T follicular helper cell (primary cell): ENCODE data around the gene CUL7.

Experiments
- DNase-seq: peaks from one replicate; pipeline ENCODE4 v3.0.0-alpha.2; 2020; ENCODE audit warnings: low read depth

The CUL7 gene

DNA sequence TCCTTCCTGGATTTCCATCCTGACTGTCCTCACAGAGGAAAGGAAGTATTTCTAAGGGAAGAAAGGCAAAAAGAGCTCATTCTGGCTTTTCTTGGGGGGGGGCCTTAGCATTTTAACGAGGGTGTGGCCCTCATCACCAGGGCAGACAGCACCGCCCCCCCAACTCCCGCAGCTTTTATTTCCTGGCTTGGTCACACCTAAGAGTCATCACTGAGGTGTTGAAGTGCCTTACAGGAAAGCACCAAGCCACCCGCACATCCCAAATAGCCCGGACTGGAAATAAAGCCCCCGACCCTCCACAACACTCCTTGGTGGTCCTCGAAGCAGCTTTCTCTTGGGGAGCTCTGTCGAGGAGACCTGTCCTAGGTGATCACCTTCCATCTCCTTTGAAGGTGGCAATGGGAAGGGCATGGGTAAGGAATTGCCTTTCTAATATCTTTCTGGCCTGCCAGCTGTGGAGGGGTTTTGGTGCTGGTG lies 23.7 kb upstream of the CUL7 start:
- DNase-seq: no peak

DNA sequence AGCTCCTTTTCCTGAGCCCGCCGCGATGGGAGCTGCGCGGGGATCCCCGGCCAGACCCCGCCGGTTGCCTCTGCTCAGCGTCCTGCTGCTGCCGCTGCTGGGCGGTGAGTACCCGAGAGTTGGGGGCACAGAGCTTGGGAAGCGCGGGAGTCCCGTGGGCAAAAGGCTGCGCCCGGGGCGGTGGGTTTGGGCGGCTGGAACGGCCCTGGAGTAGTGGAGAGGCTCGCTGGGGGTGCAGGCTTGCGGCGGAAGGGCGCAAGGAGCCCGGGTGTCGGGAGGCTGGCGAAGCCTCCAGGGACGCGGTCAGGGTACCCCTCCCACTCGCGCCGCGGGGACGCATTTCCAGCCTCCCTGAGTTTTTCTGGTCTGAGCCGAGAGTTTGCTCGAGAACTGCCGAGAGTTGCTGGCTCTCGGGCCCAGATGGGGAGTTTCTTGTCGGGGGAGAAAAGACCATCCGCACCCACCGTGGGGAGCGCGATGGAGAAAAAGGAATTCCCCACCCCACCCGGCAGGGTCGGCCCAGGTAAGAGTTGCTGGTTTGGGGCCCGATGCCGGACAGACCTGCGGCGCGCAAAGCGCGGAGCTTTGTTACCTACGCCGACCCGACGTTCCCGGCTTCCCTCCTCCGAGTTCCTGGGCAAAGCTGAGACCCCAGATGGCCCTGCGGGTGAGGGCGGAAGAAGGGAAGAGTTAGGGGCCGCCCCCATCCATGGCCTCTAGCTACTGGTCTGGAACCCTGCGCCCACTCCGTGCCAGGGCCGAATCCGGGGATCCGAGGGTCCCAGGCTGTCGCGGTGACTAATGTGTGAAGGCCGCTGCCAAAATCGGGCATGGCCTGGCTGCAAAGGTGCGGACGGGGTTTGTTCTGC lies 23.0 kb upstream of the CUL7 start:
- DNase-seq: no peak

DNA sequence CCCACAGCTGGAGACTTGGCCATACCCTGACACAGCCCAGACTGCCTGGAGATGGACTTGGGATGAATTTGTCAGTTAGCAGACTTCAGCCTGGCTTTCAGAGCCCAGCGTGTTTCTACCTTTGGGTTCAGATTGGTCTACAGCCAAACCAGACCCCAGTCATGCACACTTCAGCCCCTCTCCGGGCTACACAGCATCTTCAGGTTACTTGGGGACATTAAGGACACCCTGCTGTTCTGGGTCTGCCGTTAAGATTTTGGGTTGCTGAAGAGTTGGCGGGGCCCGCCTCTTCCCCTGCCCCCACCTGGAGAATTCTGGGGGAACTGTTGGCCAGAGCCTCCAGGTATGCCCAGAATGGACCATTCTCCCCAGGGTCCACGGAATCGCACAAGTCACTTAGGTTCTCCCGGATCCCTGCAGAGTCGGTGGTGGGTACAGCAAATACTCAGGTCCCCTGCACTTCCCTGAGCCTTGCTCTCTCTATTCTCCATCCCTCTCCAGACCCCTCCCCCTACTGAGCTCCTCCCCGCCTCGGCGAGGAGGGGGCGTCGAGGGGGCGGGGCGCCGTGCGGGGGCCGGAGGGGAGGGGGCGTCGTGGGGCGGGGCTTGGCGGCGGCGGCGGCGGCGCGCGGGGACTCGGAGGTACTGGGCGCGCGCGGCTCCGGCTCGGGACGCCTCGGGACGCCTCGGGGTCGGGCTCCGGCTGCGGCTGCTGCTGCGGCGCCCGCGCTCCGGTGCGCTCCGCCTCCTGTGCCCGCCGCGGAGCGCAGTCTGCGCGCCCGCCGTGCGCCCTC lies 22.2 kb upstream of the CUL7 start, which contains the start of gene PTK7:
PTK7 (plus strand) TSS at position 645 of the 794 bp plus-strand sequence. CDS start 175 bp downstream, outside the sequence.
- no peak for DNase-seq

DNA sequence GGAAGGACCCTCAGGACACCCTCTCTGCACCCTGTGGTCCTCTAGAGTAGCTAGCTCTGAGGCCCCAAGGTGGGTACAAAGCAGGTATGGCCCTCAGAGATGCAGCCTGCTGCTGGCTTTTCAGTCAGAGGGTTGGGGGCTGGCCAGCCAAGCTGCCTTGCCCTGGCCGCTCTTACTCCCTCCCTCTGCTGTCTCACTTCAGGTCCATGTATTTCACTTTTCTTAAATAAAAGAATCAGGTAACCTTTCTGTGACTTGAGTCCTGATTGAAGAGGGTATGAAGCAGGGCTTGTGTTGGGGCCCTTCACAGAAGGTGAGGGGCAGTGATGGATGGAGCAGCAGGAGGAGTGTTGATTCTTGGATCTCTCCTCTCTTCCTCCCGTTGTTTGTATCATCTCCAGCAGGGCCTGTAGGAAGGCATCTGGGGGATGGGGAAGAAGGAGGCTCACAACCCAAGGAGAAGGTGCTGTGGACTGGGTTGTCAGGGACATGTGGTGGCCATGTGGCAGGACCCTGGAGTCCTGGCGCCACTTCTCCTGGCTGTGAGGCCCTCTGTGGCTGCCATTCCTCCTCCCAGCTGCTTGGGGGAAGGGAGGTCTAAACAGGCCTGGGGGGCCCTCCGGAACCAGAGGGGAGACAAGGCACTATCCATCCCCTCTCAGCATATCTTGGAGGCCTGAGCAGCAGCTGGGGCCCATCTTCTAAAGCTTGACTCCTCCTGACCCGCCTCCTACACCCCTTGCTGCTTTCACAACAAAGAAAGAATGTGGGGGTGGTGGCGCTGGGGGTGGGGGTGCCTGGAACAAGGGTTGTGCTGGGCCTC lies 21.4 kb upstream of the CUL7 start:
- no peak for DNase-seq

DNA sequence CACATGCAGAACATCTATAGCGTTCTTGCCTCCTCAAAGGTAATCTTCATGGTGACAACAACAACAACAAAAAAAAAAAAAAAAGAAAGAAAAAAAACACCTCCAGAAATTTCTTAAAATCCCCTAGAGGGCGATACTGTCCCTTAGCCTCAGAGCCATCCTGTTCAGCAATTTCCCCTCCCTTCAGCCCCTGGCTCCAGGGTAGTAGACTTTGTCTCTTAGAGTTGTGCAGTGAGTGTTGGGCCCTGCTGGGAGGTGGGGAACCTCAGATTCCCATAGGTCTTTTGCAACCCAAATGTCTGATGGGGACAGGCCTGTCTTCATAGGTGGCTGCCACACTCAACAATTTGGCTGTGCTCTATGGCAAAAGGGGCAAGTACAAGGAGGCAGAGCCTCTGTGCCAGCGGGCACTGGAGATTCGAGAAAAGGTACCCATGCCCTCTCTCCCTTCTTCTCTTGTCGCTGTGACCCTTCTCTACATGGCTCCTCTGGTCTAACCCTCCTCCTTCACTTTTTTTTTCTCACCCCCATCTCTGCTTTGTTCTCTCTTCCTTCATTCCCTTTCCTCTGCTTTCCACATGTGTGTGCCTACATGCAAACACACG lies 16.5 kb upstream of the CUL7 start:
- no peak for DNase-seq

DNA sequence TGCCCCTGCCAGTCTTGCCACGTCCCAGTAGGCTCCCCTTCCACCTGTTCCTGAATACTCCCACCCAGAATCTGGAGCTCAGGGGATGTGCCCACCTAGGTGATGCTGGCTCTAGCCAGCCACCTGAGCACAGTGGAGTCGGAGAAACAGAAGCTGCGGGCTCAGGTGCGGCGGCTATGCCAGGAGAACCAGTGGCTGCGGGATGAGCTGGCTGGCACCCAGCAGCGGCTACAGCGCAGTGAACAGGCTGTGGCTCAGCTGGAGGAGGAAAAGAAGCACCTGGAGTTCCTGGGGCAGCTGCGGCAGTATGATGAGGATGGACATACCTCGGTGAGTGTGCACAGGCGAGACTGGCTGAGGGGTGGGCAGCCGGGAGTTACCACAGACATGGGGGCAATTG lies 9.2 kb upstream of the CUL7 start:
- no peak for DNase-seq

DNA sequence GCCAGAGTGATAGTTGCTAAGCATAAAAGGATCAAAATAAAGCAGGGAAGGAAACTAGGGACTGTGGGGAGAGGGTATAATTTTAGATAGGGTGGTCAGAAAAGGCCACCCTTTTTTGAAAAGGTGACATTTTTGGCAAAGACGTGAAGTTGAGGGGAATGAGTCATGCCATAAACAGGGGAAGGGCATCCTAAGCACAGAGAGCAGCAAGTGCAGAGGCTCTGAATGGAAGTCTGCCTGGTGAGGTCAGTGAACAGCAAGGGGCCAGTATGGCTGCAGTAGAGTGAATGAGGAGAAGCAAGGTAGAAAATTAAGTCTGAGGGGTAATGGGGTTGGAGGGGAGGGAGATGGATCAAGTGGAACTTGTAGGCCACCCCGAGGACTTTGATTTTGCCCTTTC lies 8.2 kb upstream of the CUL7 start:
- no peak for DNase-seq

DNA sequence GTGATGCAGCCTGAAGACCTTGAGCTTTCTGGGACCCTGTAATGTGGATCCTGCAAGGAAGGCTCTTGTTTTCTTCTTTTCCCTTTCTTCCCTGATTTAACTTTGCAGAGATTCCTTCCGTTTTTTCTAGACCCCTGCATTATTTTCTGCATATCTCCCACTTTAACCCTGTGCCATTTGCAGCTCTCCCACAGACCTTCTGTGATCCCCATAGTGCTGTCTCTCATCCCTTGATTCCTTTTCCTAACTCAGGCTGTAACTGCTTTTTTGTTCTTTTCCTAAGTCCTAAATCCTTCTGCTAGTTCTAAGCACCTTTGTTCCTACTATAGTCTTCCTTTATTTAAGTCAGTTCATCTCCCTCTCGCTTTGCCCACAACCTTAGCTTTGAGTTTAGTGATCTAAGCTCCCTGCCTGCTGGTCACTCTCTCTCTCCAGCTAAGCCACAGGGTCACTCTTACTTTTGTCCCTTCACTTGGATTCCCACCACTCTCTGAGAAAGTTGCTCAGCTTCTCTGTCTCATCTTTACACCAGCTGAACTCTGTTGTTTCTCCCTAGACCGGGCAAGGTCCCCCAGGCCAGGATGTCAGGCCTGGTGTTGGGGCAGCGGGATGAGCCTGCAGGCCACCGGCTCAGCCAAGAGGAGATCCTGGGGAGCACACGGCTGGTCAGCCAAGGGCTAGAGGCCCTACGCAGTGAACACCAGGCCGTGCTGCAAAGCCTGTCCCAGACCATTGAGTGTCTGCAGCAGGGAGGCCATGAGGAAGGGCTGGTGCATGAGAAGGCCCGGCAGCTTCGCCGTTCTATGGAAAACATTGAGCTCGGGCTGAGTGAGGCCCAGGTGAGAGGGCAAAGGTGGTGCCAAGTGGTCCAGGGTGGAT lies 7.3 kb upstream of the CUL7 start:
- no peak for DNase-seq

DNA sequence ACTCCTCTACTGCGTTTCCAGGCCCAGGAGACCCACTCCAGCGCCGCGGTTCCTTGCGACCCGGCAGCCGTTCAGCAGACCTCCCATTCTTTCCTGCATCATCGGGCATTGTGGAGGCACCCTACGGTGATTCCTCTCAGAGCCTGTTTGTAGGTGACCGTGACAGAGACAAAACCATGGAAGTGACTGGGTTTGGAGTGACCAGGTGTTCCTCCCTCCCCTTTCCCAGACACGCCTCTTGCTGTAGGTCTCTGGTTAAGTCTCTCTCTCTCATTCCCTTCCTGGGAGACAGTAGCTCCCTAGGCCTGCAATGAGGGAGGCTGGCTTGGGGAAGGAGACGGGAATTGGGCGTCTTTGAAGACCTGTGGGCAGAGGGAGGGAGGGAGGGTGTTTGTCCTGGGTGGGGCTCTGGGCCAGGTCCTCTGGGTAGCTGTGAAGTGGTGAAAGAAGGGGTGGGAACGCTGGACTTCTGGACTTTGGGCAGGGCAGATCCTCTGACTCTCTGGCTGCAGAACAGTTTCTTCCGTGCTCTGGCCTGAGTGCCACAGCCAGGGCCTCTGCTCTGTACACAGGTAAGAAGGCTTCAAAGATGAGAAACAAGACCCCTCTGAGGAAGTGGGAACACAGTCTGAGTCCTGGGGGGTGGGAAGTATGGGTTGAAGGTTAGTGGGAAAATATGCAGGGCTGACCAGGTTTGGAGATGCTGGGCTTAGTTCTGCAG lies 6.5 kb upstream of the CUL7 start:
- DNase-seq: no peak

DNA sequence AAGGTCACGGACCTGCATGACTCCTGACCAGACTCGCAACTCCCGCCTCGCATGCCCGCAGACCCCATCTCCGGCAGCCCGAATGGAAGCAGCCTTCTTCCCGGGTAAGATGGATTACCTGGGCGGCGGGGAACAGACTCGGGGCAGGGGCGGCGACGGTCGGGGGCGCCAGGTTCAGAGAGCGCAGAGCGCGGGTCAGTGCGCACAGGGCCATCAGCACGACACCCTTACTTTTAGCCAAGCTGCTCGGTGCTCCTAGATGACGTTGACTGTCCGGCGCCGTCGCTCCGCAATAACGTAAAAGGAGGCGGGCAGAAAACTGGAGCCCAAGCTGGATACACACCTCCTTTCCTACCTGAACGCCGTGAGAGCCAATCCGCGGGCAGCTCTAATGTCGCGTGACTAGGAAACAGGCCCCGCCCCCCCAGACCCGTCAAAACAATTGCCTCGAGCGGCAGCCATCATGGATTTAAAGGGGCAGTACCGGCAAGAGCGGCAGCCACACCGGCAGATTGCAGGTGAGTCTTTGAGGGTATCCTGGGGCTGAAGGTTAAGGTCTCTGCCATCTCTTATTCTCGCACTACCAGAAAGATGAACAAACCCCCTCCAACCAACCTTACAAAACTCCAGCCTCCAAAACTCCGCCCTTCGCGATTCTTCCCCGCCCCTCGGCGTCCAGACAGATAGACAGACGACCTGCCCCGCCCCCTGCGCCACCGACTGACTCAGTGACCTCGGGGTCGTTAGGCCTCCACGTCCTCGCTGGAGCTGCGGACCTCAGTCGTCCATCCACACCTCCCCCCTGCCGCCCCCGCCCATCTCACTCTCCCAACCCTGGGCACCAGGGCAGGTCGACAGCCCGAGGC lies 5.8 kb upstream of the CUL7 start, which contains the start of the genes KLC4 and MRPL2:
KLC4 (plus strand) TSS at position 464 of the 866 bp plus-strand sequence. CDS start 1,705 bp downstream, outside the sequence.
MRPL2 (minus strand) TSS at position 267 of the 866 bp plus-strand sequence; CDS start at position 214, 53 bp downstream.
- peak; percentile 97 for DNase-seq

DNA sequence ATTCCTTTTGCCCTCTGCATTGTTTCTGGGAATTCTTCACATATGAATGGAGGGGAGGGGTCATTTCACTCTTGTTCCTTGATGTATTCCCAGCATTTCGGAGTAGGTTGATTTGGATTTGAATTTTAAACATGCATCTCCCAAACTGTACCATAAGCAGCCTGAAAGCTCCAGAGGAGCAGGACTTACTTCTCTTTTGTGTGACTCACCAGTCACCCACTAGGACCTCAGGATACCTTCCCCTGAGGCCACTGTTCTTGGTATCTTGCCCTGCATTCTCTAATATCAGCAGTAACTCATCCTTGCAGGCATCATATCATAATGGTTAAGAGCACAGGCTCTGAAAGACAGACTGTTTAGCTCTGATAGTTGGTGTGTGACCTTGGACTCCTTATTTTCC lies 4.9 kb upstream of the CUL7 start:
- DNase-seq: no peak

DNA sequence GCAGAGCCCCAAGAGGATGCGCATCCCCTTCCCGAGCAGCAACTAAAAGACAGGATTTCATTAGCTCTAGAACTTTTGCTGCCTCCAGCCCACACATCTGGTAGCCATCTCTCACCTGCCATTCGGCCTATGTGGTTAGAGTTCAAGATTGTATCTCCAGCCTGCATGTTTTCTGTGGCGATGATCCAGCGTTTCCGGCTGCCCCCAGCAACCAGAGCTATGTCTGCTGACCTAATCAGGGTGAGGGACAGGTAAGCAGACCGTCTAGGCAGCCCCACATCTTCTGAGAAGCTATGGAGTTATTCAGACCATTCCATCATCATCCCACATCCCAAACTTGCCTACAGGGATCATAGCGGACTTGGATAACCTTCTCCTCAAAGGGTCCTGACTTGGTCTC lies 2.3 kb upstream of the CUL7 start:
- DNase-seq: no peak

DNA sequence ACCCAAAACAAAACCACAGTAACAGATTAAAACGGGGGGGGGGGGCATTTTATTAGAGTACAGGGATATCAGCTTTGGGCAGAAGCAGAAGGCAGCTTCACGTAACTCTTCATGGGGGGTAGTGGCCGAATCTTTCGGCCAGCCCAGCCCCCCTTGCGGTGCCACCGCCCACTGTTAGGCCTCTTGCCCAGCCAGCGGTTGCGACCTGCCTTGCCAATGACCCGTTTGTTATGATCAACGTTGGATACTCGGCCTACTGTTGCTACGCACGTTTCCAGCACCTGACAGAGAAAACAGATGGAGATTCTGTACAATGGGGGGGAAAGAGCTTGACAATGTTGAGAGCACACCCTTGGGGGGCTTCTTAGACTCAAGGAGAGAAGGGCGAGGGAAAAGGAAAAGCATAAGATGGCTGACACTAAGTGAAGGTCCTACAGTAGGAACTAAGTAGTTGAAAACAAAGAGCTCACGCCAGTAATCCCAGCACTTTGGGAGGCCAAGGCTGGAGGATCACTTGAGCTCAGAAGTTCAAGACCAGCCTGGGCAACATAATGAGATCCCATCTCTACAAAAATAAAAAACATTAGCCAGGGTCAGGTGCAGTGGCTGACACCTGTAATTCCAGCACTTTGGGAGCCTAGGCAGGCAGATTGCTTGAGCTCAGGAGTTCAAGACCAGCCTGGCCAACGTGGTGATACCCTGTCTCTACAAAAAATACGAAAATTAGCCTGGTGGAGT lies 724 bp upstream of the CUL7 start:
- no peak for DNase-seq

DNA sequence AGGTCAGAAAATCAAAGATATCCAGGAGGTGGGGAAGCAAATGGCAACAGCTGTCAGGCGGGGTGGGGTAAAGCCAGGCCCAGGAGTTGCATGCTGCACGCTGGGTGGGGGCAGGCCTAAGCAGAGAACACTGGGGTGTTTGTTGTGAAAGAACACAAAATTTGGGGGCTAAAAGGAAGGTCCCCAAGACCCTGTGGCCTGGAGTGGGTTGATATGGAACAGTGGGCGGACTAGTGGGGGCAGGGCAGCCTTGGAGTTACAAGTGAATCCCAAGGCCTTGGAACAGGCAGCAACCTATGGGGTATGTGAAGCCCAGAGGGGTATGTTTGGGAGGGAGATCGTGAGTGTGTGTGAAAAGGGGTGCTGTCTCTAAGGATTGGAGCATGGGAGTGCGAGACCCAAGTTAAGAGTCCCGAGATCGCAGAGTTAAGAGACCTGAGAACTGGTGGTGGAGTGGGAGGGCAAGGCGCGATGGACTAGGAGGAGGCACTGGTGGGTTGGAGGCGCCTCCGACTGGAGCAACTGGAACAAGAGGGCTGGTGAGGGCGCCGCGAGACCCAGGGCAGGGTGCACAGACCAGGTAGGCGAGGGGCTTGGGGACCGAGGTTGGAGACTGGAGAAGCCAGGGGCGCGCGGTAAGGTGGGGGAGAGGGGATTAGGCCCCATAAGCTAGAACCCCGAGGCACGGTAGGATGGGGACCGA lies 658 bp downstream of the CUL7 start:
- DNase-seq: no peak

DNA sequence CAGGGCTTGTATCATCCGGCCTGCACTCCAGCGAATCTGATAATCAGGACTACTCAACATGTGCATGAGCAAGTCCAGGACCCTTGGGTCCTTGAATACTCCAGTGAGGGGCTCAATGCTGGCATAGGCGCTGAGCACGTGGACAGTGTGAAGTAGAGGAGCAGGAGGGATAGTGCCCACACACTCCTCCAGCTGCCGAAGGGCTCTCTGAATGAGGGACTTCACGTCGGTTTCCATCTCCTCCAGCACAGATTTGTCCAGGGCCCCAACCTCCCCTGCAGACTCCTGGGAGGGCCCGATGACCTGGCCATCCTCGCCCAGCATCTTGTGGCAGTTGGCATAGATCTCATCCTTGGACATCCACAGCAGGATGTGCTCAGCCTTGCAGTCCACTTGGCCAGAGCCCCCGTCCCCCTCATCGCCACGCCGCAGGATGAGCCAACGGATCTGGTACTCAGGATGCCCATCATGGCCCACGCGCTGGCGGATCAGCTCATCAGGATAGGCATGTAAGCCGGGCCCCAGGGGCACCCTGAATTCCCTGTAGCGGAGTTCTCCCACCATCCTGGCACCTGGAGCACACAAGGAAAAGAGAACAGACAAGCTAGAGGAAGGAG lies 1.3 kb downstream of the CUL7 start:
- no peak for DNase-seq

DNA sequence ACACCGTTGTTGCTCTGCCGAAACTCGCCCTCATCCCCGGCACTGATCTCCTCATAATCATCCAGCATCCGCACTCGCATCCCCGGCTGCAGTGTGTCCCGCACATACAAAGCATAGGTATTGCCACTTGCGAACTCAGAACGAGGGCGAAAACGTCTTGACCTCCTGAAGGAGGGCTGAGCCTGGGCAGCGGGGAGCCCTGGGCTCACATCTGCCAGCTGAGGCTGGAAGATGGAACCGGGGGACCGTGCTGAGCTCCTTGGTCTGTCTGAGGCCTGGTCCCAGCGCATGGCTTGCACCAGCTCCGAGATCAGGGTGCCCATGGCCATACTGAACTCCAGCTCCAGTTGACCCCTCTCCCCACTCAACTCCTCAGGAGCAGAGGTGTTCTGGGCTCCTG lies 2.7 kb downstream of the CUL7 start:
- no peak for DNase-seq

DNA sequence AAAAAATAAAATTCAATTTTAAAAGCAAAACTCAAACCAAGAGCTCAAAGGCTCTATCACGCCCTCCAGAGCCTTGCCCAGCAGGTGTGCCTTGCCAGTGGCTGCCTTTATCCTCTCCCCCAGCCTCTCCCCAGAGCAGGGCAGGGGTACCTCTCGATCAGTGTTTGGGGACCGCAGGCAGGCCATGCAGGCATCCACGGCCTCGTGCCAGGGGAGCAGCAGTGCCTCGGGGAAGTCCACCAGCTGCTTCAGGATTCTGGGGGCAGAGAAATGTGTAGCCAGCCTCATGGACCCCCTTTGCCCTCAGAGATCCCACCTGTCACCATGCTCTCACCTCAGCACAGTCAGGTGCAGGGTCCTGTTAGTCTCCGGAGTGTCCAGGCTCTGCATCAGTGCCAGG lies 5.7 kb downstream of the CUL7 start:
- DNase-seq: no peak
